Vagina (tissue), 2 donors: ENCODE measurements around the gene RAI2. TPM values are rescaled to one million over a fixed set of nuclear protein-coding genes. Genes with fewer than 3 reads are reported as not detected.

ENCODE experiments used
- DNase-seq, 2 donors: peaks; one replicate each; pipeline ENCODE4 v3.0.0-alpha.2; 2017; ENCODE audit errors: extremely low spot score in 2 of 2
- H3K27ac ChIP-seq: fragments of 200-600 bp; sonication (generic); one replicate; pipeline ENCODE4 v1.5.1; 2019
- H3K27me3 ChIP-seq: fragments of 200-600 bp; sonication (generic); one replicate; pipeline ENCODE4 v1.5.1; 2019
- H3K36me3 ChIP-seq, 2 donors: fragments of 200-600 bp; sonication (generic); one replicate each; pipeline ENCODE4 v1.5.1; 2017 to 2019
- H3K4me1 ChIP-seq: fragments of 200-600 bp; sonication (generic); one replicate; pipeline ENCODE4 v1.5.1; 2019
- H3K4me3 ChIP-seq, 2 donors: fragments of 200-600 bp; sonication (generic); 1 replicate in 1 of 2; 2 replicates in 1 of 2; pipeline ENCODE4 v1.5.1; 2016 to 2019
- H3K9me3 ChIP-seq: fragments of 200-600 bp; sonication (generic); one replicate; pipeline ENCODE4 v1.5.1; 2019
- CTCF ChIP-seq, 3 experiments: fragments of 450-650 bp in 2 of 3; fragments of 200-600 bp in 1 of 3; sonication (generic) in 1 of 3; IDR thresholded peaks; one replicate each; pipeline ENCODE4 v1.5.1; 2017 to 2019; ENCODE audit warnings: antibody characterized with exemption in 3 of 3, mild to moderate bottlenecking in 2 of 3, moderate library complexity in 2 of 3
- POLR2A ChIP-seq, 2 donors: fragments of 450-650 bp; IDR thresholded peaks; one replicate each; pipeline ENCODE4 v1.6.1; 2017; ENCODE audit warnings: antibody characterized with exemption in 2 of 2, mild to moderate bottlenecking in 2 of 2, moderate library complexity in 2 of 2
- POLR2AphosphoS5 ChIP-seq, 2 donors: sonication (generic); formaldehyde crosslinking; IDR thresholded peaks; one replicate each; pipeline ENCODE4 v1.9.0; 2017; ENCODE audit warnings: antibody characterized with exemption in 2 of 2, mild to moderate bottlenecking in 2 of 2, low read depth in 1 of 2; ENCODE audit not compliant: insufficient read depth in 1 of 2
- intact Hi-C: fragments of 100-400 bp; cut with DNase I; formaldehyde crosslinking; loops from one replicate; pipeline ENCODE4 v1.15.1; 2023
- total RNA-seq: library from RNA; depleted of rRNA; stranded (reverse); fragments of >200 nt; gene quantifications from one replicate; pipeline ENCODE4 v1.2.3, GENCODE V29; 2016

RAI2 gene
- total RNA-seq, 1 donor from 2014 or later = 47.4 TPM

- TF ChIP-seq CTCF (IDR thresholded peaks at IDR 0.05) (no peak), POLR2AphosphoS5 (IDR thresholded peaks at IDR 0.05; ENCODE audit: insufficient read depth in 1 of 2, low read depth in 1 of 2) (no peak), POLR2A (IDR thresholded peaks at IDR 0.05) (no peak)
- DNase-seq = no peak
- Histone ChIP-seq H3K27me3 (no peaks in the 10 kb centered on the region), H3K9me3 (no peaks in the 10 kb centered on the region), H3K36me3 (no peaks in the 10 kb centered on the region), H3K4me1 (no peaks in the 10 kb centered on the region), H3K4me3 (no peak overlapping the region), H3K27ac (no peak overlapping the region)
- intact Hi-C loops = no loop called here
Measured at GRCh38 chrX:17767734-17768133, 93.4 kb downstream of the RAI2 start.

- Histone ChIP-seq H3K4me3 (no peak overlapping the region), H3K27me3 (no peaks in the 10 kb centered on the region), H3K4me1 (no peaks in the 10 kb centered on the region), H3K27ac (no peak overlapping the region), H3K9me3 (no peaks in the 10 kb centered on the region), H3K36me3 (no peaks in the 10 kb centered on the region)
- TF ChIP-seq POLR2AphosphoS5 (IDR thresholded peaks at IDR 0.05; ENCODE audit: insufficient read depth in 1 of 2, low read depth in 1 of 2) (no peak), CTCF (IDR thresholded peaks at IDR 0.05) (no peak), POLR2A (IDR thresholded peaks at IDR 0.05) (no peak)
- intact Hi-C loops = no loop called here
- no peak for DNase-seq
Measured at GRCh38 chrX:17759990-17760389, 101.1 kb downstream of the RAI2 start.

GRCh38 chrX:17758382-17758781, 102.7 kb downstream of the RAI2 start:
- H3K4me3 ChIP-seq = no peak overlapping the region
- no peak for DNase-seq
- intact Hi-C loops = no loop called here
- no peaks in the 10 kb centered on the region for H3K4me1 ChIP-seq
- H3K9me3 ChIP-seq = no peaks in the 10 kb centered on the region
- no peaks in the 10 kb centered on the region for H3K27me3 ChIP-seq
- no peak overlapping the region for H3K27ac ChIP-seq
- no peaks in the 10 kb centered on the region for H3K36me3 ChIP-seq
- no peak for TF ChIP-seq POLR2AphosphoS5 (IDR thresholded peaks at IDR 0.05; ENCODE audit: insufficient read depth in 1 of 2, low read depth in 1 of 2)
- TF ChIP-seq POLR2A (IDR thresholded peaks at IDR 0.05) = no peak

- no peak overlapping the region for H3K4me3 ChIP-seq
- H3K27me3 ChIP-seq = no peaks in the 10 kb centered on the region
- TF ChIP-seq POLR2AphosphoS5 (IDR thresholded peaks at IDR 0.05; ENCODE audit: insufficient read depth in 1 of 2, low read depth in 1 of 2) = no peak
- no peak for TF ChIP-seq POLR2A (IDR thresholded peaks at IDR 0.05)
- TF ChIP-seq CTCF (IDR thresholded peaks at IDR 0.05) = no peak
- H3K27ac ChIP-seq = no peak overlapping the region
- intact Hi-C loops = no loop called here
- H3K36me3 ChIP-seq = peaks cover 0 to 9% of the 10 kb centered on the region in 2 donors
- H3K9me3 ChIP-seq = no peaks in the 10 kb centered on the region
- DNase-seq = no peak
- no peaks in the 10 kb centered on the region for H3K4me1 ChIP-seq
Measured at GRCh38 chrX:17750436-17750835, 110.7 kb downstream of the RAI2 start.

Other genes starting within 250 kb of the RAI2 start
- 11.8 TPM for gene SCML1, start 123.8 kb downstream of the RAI2 start, total RNA-seq